ENCODE data around the gene MTHFD1.

DNA sequence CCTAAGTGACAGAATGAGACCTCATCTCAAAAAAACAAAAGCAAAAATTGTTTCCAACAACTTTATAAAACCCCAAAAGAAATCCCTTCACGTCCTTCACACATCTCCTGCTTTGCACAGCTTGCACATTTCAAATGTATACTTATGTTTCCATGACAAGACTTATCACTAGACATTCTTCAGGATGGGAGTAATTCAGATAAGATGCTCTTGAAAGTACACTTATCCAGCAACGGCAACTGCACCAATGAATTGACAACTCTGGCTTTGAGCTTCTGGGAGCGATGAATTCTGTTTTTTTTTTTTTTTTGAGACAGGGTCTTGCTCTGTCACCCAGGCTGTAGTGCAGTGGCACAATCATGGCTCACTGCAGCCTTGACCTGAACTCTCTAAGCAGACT, 46.4 kb downstream of the MTHFD1 start:
- TF ChIP-seq POLR2AphosphoS5 (IDR thresholded peaks at IDR 0.05) = no peak
- TF ChIP-seq, protein P1, sequence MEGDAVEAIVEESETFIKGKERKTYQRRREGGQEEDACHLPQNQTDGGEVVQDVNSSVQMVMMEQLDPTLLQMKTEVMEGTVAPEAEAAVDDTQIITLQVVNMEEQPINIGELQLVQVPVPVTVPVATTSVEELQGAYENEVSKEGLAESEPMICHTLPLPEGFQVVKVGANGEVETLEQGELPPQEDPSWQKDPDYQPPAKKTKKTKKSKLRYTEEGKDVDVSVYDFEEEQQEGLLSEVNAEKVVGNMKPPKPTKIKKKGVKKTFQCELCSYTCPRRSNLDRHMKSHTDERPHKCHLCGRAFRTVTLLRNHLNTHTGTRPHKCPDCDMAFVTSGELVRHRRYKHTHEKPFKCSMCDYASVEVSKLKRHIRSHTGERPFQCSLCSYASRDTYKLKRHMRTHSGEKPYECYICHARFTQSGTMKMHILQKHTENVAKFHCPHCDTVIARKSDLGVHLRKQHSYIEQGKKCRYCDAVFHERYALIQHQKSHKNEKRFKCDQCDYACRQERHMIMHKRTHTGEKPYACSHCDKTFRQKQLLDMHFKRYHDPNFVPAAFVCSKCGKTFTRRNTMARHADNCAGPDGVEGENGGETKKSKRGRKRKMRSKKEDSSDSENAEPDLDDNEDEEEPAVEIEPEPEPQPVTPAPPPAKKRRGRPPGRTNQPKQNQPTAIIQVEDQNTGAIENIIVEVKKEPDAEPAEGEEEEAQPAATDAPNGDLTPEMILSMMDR (IDR thresholded peaks at IDR 0.05 in 8 of 11, conservative IDR thresholded peaks at IDR 0.05 in 3 of 11) = no peak
- TF ChIP-seq POLR2A (IDR thresholded peaks at IDR 0.05) = no peak

Data from spleen (tissue), 7 donors.